Uterus (tissue), 4 donors: ENCODE results near the gene STAB2. TPM values are rescaled to one million over a fixed set of nuclear protein-coding genes. Genes with fewer than 3 reads are reported as not detected.

Source experiments
- DNase-seq, 2 donors: peaks; one replicate each; pipeline ENCODE4 v3.0.0-alpha.2; 2019 to 2020
- H3K27ac ChIP-seq, 2 donors: fragments of 200-600 bp; sonication (generic); 1 replicate in 1 of 2; 2 replicates in 1 of 2; pipeline ENCODE4 v1.5.1; 2016 to 2018
- H3K27me3 ChIP-seq, 2 donors: fragments of 200-600 bp; sonication (generic); one replicate each; pipeline ENCODE4 v1.5.1; 2018 to 2019; ENCODE audit warnings: control low read depth in 1 of 2
- H3K36me3 ChIP-seq, 2 donors: fragments of 200-600 bp; sonication (generic); one replicate each; pipeline ENCODE4 v1.5.1; 2019; ENCODE audit warnings: control low read depth in 1 of 2
- H3K4me1 ChIP-seq, 2 donors: fragments of 200-600 bp; sonication (generic); one replicate each; pipeline ENCODE4 v1.5.1; 2018 to 2019; ENCODE audit warnings: control low read depth in 1 of 2
- H3K4me3 ChIP-seq, 2 donors: fragments of 200-600 bp; sonication (generic); 1 replicate in 1 of 2; 2 replicates in 1 of 2; pipeline ENCODE4 v1.5.1; 2018 to 2019; ENCODE audit warnings: mild to moderate bottlenecking in 1 of 2
- H3K9me3 ChIP-seq, 2 donors: fragments of 200-600 bp; sonication (generic); one replicate each; pipeline ENCODE4 v1.5.1; 2019; ENCODE audit warnings: control low read depth in 1 of 2
- CTCF ChIP-seq, 4 experiments: fragments of 200-600 bp in 2 of 4; fragments of 450-650 bp in 2 of 4; sonication (generic) in 2 of 4; IDR thresholded peaks; one replicate each; pipeline ENCODE4 v1.5.1; 2016 to 2019; ENCODE audit warnings: antibody characterized with exemption in 4 of 4, mild to moderate bottlenecking in 2 of 4, moderate library complexity in 1 of 4
- POLR2A ChIP-seq, 2 donors: fragments of 450-650 bp; IDR thresholded peaks; one replicate each; pipeline ENCODE4 v1.6.1; 2016; ENCODE audit warnings: antibody characterized with exemption in 2 of 2, mild to moderate bottlenecking in 1 of 2, moderate library complexity in 1 of 2
- intact Hi-C: fragments of 100-400 bp; cut with DNase I; formaldehyde crosslinking; loops from one replicate; pipeline ENCODE4 v1.15.1; 2023; ENCODE audit warnings: low total_unique reads
- total RNA-seq, 4 donors: library from RNA; depleted of rRNA in 3 of 4; stranded (reverse); fragments of >200 nt in 3 of 4; gene quantifications; one replicate each; pipeline versions ENCODE4 v1.1.0 to v1.2.4, GENCODE V29; 2014 to 2023
- donor health status: DM: yes; HTN: yes; CAD: no.

Gene STAB2
- total RNA-seq, 4 donors from 2014 or later = 0.21 to 19.4 (median 2.6) TPM; not detected in 1

- Histone ChIP-seq H3K36me3 (no peaks in the 10 kb centered on the region), H3K27me3 (no peaks in the 10 kb centered on the region), H3K27ac (no peak overlapping the region), H3K9me3 (no peaks in the 10 kb centered on the region), H3K4me1 (no peaks in the 10 kb centered on the region), H3K4me3 (no peak overlapping the region)
- no peak for TF ChIP-seq POLR2A (IDR thresholded peaks at IDR 0.05)
- TF ChIP-seq CTCF (IDR thresholded peaks at IDR 0.05) = no peak
- intact Hi-C loops = no loop called here
- no peak for DNase-seq
Observed at GRCh38 chr12:103679421-103680170, 92.5 kb downstream of the STAB2 start.

- Histone ChIP-seq H3K4me3 (no peak overlapping the region), H3K4me1 (no peaks in the 10 kb centered on the region), H3K27me3 (no peaks in the 10 kb centered on the region), H3K36me3 (no peaks in the 10 kb centered on the region), H3K27ac (peak overlapping the region in 1 of 2 donors; percentile 28), H3K9me3 (no peaks in the 10 kb centered on the region)
- no peak for TF ChIP-seq POLR2A (IDR thresholded peaks at IDR 0.05)
- no peak for TF ChIP-seq CTCF (IDR thresholded peaks at IDR 0.05)
- intact Hi-C loops = no loop called here
- peak; percentile 45 to 78 for DNase-seq
Observed at GRCh38 chr12:103680591-103681141, 93.6 kb downstream of the STAB2 start.

- no peaks in the 10 kb centered on the region for H3K36me3 ChIP-seq
- H3K4me1 ChIP-seq = no peaks in the 10 kb centered on the region
- DNase-seq = no peak
- TF ChIP-seq CTCF (IDR thresholded peaks at IDR 0.05) = no peak
- TF ChIP-seq POLR2A (IDR thresholded peaks at IDR 0.05) = no peak
- no peaks in the 10 kb centered on the region for H3K27me3 ChIP-seq
- intact Hi-C loops = no loop called here
- no peak overlapping the region for H3K4me3 ChIP-seq
- no peaks in the 10 kb centered on the region for H3K9me3 ChIP-seq
- no peak overlapping the region for H3K27ac ChIP-seq
Observed at GRCh38 chr12:103686026-103686425, 99.0 kb downstream of the STAB2 start.

DNA sequence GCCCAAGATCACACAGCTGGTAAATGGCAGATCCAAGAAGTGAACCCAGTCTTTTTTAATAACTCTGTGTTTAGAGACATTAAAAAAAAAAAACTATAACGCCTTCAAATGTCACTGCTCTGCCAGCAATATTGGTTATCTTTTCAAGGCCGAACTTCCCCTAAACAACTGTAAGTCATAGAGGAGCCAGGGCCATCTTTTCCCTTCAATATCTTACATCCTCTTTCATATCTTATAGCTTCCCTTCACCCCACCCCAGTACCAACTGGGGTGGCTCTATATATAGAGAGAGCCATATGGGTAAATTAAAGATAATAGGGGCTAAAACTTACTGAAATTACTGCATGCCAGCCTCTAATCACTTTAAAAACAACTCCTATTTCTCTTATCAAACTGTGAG, 100.2 kb downstream of the STAB2 start:
- Histone ChIP-seq H3K36me3 (no peaks in the 10 kb centered on the region), H3K27ac (no peak overlapping the region), H3K4me3 (no peak overlapping the region), H3K27me3 (no peaks in the 10 kb centered on the region), H3K4me1 (no peaks in the 10 kb centered on the region), H3K9me3 (no peaks in the 10 kb centered on the region)
- DNase-seq = no peak
- TF ChIP-seq CTCF (IDR thresholded peaks at IDR 0.05) = no peak
- no peak for TF ChIP-seq POLR2A (IDR thresholded peaks at IDR 0.05)
- intact Hi-C loops = no loop called here

DNA sequence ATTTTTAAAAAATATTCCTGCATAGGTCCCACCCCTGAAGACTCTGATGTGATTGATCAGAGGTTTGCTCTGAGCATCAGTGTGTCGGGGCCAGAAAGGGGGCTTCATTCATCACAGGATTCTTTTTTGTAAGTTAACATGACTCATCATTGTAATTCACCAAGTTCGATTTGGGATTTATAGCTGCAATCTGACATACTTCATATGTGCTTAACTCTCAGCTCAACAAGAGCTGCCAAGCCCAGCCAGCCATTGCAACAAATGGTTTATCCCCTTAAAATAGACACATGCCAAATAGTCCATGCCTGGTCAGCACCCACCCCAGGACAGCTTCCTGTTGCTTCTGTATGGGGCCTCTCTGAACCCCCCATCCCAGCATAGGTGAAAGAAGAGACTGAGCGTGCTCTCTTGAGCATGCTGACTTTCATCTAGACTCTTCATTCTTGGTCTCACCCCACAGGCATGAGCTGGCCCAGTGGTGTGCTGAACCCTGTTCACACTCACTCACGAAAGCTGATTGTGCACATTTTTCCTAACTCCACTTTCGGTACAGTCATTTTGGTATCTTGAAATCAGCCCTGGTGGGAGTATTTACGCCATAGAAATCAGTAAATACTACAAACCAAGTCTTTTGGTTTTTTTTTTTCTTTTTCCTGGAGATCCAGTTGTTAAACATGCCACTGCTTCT, 101.4 kb downstream of the STAB2 start:
- DNase-seq = no peak
- no peaks in the 10 kb centered on the region for H3K4me1 ChIP-seq
- H3K27ac ChIP-seq = no peak overlapping the region
- H3K9me3 ChIP-seq = no peaks in the 10 kb centered on the region
- no peak overlapping the region for H3K4me3 ChIP-seq
- intact Hi-C loops = no loop called here
- H3K36me3 ChIP-seq = no peaks in the 10 kb centered on the region
- no peak for TF ChIP-seq POLR2A (IDR thresholded peaks at IDR 0.05)
- no peak for TF ChIP-seq CTCF (IDR thresholded peaks at IDR 0.05)
- no peaks in the 10 kb centered on the region for H3K27me3 ChIP-seq
